GM12875 (cell line): ENCODE data around the gene PHF10.

Experiments
- H3K4me3 ChIP-seq: one replicate; pipeline ENCODE4 v1.5.1; 2011; ENCODE audit warnings: low read depth, low read length, control low read depth
- TF ChIP-seq, protein P1 (sequence below): IDR thresholded peaks from 2 replicates; pipeline ENCODE4 v1.5.1; 2011; ENCODE audit warnings: low read depth, mild to moderate bottlenecking, control low read depth, inconsistent platforms, low read length, moderate library complexity, borderline replicate concordance; ENCODE audit not compliant: insufficient read depth

PHF10 gene

DNA sequence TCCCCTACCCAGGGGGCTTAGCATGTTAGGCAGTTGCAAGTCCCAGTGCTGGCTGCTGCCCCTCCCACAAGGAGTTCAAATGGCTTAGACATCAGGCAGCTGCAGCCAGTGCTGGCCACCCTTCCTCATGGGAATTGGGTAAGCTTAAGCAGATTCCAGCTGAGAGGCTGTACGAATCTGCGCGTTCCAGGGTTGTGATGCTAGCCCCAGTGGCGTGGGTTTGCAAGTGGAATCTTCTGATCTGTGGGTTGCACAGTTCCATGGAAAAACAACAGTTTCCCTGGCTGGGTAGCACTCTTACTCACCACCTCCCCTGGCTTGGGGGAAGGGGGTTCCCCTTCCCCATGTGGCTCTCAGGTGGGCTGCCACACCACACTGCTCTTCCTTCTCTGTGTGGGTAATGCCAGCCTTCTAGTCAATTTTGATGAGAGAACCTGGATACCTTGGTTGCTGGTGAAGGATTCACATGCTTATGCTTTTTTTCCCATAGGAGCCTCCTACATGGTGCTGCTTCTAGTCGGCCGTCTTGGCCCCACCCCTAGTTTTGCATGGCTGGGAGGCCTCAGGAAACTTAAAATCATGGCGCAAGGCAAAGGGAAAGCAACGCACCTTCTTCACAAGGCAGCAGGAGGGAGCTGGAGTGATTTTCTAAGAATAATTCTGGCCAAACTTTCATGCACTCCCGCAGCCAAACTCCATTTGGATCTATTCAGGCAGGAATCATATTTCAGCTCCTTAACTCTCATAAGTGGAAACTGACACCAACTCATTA lies 14.1 kb upstream of the PHF10 start:
- H3K4me3 ChIP-seq = no peak overlapping the region
- TF ChIP-seq, protein P1, sequence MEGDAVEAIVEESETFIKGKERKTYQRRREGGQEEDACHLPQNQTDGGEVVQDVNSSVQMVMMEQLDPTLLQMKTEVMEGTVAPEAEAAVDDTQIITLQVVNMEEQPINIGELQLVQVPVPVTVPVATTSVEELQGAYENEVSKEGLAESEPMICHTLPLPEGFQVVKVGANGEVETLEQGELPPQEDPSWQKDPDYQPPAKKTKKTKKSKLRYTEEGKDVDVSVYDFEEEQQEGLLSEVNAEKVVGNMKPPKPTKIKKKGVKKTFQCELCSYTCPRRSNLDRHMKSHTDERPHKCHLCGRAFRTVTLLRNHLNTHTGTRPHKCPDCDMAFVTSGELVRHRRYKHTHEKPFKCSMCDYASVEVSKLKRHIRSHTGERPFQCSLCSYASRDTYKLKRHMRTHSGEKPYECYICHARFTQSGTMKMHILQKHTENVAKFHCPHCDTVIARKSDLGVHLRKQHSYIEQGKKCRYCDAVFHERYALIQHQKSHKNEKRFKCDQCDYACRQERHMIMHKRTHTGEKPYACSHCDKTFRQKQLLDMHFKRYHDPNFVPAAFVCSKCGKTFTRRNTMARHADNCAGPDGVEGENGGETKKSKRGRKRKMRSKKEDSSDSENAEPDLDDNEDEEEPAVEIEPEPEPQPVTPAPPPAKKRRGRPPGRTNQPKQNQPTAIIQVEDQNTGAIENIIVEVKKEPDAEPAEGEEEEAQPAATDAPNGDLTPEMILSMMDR = no peak

DNA sequence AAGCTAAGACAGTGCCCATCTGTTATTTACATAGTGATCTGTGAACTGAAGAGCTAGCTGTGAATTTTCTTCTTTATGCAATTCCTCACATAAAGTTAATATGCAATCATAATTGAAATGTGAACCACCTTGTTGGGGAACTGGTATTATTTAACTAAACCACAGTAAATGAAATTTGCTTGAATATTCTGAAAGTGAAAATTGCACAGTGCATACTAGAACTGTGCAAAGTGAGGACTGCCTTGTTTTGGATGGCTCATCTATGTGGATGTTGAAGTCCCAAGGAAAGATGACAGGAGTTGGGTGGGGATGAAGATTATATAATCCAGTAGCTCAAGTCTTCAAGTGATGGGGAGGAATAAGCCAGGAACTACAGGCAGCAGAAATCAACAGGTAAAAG lies 5.7 kb upstream of the PHF10 start:
- no peak overlapping the region for H3K4me3 ChIP-seq
- TF ChIP-seq, protein P1 = no peak

DNA sequence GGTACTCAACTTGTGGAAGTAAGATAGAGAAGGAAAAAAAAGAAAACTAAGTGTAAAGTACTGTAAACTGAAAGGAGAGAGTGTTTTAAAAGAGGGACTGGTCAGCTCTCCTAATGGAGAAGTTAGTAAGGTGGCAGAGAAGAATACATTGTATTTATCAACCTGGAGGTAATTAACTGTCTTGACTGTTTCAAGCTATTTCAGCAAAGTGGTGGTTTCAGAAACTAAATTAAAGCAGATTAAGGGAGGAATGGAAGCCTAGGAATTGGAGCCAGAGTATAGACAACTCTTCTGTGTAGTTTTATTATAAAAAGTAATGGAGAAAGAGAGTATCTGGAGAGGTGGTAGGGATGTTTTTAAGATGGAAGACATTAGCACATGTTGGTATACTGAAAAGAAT lies 2.7 kb upstream of the PHF10 start:
- TF ChIP-seq, protein P1 = no peak
- no peak overlapping the region for H3K4me3 ChIP-seq

DNA sequence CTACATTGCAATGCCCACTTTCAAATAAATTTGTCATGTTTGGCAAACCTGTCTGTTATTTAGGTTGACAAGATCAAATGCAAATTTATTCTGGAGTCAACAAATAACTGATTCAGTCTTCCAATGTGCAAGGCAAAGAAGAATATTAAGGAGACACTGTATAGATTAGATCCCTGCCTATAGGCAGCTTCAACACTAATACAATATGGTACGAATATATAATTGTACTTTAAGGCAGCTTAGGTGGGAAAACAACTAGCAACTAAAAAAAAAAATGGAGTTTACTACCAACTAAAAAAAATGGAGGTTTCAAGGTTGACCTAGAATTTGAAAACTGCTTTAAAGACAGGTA lies 1.7 kb upstream of the PHF10 start:
- no peak overlapping the region for H3K4me3 ChIP-seq

DNA sequence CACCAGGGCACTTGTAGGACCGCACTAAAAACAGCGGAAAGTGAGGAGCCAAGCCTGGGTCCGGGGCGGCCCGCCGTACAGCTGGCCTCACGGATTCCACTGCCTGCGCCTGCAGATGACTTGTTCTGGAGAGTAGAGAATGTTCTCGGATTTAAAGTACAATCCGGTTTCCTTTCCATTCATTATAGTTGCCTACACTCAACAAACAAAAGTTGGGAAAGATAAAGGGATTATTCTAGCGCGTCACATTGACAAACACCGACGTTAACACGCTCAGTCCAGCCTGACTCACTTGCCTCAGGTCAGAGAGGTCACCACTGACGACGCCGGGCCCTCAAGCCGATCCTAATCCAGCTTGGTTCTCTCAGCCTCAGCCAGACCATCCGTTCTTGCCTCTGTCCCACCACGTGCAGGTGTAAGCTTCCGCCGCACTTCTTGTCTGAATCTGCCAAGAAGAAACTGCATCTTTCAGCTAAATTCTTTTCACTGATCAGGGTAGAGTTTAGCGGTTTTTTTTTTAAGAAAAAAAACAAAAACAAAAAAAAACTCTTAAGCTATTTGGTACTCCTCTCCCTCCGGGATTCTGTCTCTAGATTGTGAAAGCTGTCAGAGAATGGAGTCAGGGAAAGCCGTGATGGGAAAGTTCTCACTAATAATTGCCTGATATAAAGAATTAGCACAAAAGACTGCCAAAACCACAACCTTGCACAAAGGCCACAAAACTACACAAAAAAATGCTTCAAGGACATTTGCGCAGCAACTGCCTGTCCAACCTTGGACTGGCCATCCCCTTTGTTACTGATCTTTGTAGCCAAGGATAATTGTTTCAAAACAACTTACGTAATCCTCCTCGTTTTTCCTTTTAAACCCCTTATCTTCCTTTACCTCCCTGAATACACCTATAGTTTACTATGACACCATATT lies 1.1 kb upstream of the PHF10 start:
- peak overlapping the region; percentile 50 for H3K4me3 ChIP-seq
- TF ChIP-seq, protein P1 = no peak

More for the DNA sequence above, 1.7 kb upstream of the PHF10 start:
- TF ChIP-seq, protein P1 = no peak

DNA sequence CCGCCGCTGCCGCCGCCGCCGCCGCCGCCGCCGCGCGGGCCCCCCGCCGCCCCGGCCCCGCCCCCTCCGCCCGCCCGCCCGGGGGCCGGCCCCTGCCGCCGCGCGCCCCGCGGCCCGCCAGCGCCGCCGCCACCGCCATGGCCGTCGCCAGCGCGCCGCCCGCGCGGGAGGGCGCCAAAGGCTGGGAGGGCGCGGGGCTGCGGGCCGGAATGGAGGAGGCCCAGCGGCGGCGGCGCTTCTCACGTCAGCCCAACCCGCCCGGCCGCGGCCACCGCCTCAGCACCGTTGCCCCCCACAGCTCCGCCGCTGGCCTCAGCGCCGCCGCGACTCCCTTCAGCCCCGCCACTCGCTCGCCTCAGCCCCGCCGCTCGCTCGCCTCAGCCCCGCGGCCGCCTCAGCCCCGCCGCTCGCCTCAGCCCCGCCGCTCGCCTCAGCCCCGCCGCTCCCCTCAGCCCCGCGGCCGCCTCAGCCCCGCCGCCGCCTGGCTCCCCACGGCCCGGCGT lies 258 bp downstream of the PHF10 start:
- TF ChIP-seq, protein P1 = no peak
- peak overlapping the region; percentile 50 for H3K4me3 ChIP-seq
